Sigmoid colon (tissue), 4 donors: ENCODE data around the gene NOVA2.

Experiments used
- CTCF ChIP-seq, 4 experiments: fragments of 450-650 bp in 3 of 4; fragments of 200-600 bp in 1 of 4; IDR thresholded peaks; one replicate each; pipeline ENCODE4 v1.5.1; 2016 to 2019; ENCODE audit warnings: antibody characterized with exemption in 4 of 4, mild to moderate bottlenecking in 3 of 4, moderate library complexity in 2 of 4
- EP300 ChIP-seq, 4 donors: sonication (generic); formaldehyde crosslinking; IDR thresholded peaks; one replicate each; pipeline ENCODE4 v1.6.1; 2017; ENCODE audit warnings: antibody characterized with exemption in 4 of 4
- POLR2A ChIP-seq, 2 donors: fragments of 450-650 bp; IDR thresholded peaks; one replicate each; pipeline ENCODE4 v1.6.1; 2016; ENCODE audit warnings: antibody characterized with exemption in 2 of 2, mild to moderate bottlenecking in 2 of 2, moderate library complexity in 2 of 2

GRCh38 chr19:45887200-45887710 lies 86.4 kb downstream of the NOVA2 start:
- no peak for TF ChIP-seq EP300 (IDR thresholded peaks at IDR 0.05)
- TF ChIP-seq CTCF (IDR thresholded peaks at IDR 0.05) = no peak
- TF ChIP-seq POLR2A (IDR thresholded peaks at IDR 0.05) = no peak
